ENCODE results near the gene CEP83.
"Not testable (repeated sequence)": the region's sequence is repeated elsewhere in the genome, so short reads cannot be mapped to it uniquely, and the experiment has no call there.

The CEP83 gene

GRCh38 chr12:94459728-94460615 is at the start of gene CEP83:
CEP83 (minus strand) TSS chr12:94459867; CDS start chr12:94412490, 47,377 bp downstream.
- in situ Hi-C loops (cut with HindIII; ENCODE audit: low sequenced_read_pairs), result no loop called here

GRCh38 chr12:94509317-94509716 is 49.6 kb upstream of the CEP83 start:
- in situ Hi-C loops (cut with HindIII; ENCODE audit: low sequenced_read_pairs), result loop anchor here (25.0 kb wide), 1 partner anchor 372 kb away; the partner anchor contains the start of gene PLXNC1

- in situ Hi-C loops (cut with HindIII; ENCODE audit: low sequenced_read_pairs), result loop anchor here (25.0 kb wide), 1 partner anchor 370 kb away; the partner anchor contains the start of gene PLXNC1
These were observed 47.8 kb upstream of the CEP83 start for GRCh38 chr12:94507455-94507854.

- in situ Hi-C loops (cut with HindIII; ENCODE audit: low sequenced_read_pairs), result loop anchor here (25.0 kb wide), 1 partner anchor 367 kb away; the partner anchor contains the start of gene PLXNC1
These were observed 44.7 kb upstream of the CEP83 start for GRCh38 chr12:94504386-94504785.

- in situ Hi-C loops (cut with HindIII; ENCODE audit: low sequenced_read_pairs), result loop anchor here (25.0 kb wide), 1 partner anchor 366 kb away; the partner anchor contains the start of gene PLXNC1
These were observed 44.0 kb upstream of the CEP83 start for GRCh38 chr12:94503619-94504018.

GRCh38 chr12:94500831-94501567 is 41.3 kb upstream of the CEP83 start:
- in situ Hi-C loops (cut with HindIII; ENCODE audit: low sequenced_read_pairs), result loop anchor here (25.0 kb wide), 1 partner anchor 364 kb away; the partner anchor contains the start of gene PLXNC1

GRCh38 chr12:94498698-94499097 is 39.0 kb upstream of the CEP83 start:
- in situ Hi-C loops (cut with HindIII; ENCODE audit: low sequenced_read_pairs), result no loop called here

- in situ Hi-C loops (cut with HindIII; ENCODE audit: low sequenced_read_pairs), result no loop called here
These were observed 38.4 kb upstream of the CEP83 start for GRCh38 chr12:94498073-94498472.

- in situ Hi-C loops (cut with HindIII; ENCODE audit: low sequenced_read_pairs), result no loop called here
These were observed 35.9 kb upstream of the CEP83 start for GRCh38 chr12:94495445-94496115.

GRCh38 chr12:94491489-94491888 is 31.8 kb upstream of the CEP83 start:
- in situ Hi-C loops (cut with HindIII; ENCODE audit: low sequenced_read_pairs), result no loop called here

GRCh38 chr12:94488463-94488862 is 28.8 kb upstream of the CEP83 start:
- in situ Hi-C loops (cut with HindIII; ENCODE audit: low sequenced_read_pairs), result no loop called here

GRCh38 chr12:94481734-94482133 is 22.1 kb upstream of the CEP83 start:
- in situ Hi-C loops (cut with HindIII; ENCODE audit: low sequenced_read_pairs), result no loop called here

GRCh38 chr12:94469522-94469921 is 9.9 kb upstream of the CEP83 start:
- in situ Hi-C loops (cut with HindIII; ENCODE audit: low sequenced_read_pairs), result no loop called here

GRCh38 chr12:94460616-94460959 is 921 bp upstream of the CEP83 start:
- in situ Hi-C loops (cut with HindIII; ENCODE audit: low sequenced_read_pairs), result no loop called here

GRCh38 chr12:94458877-94459727 is 565 bp downstream of the CEP83 start:
- in situ Hi-C loops (cut with HindIII; ENCODE audit: low sequenced_read_pairs), result no loop called here

GRCh38 chr12:94457311-94457710 is 2.4 kb downstream of the CEP83 start:
- in situ Hi-C loops (cut with HindIII; ENCODE audit: low sequenced_read_pairs), result no loop called here

- in situ Hi-C loops (cut with HindIII; ENCODE audit: low sequenced_read_pairs), result not testable (repeated sequence)
These were observed 5.3 kb downstream of the CEP83 start for GRCh38 chr12:94454318-94454717.

GRCh38 chr12:94445662-94446061 is 14.0 kb downstream of the CEP83 start:
- in situ Hi-C loops (cut with HindIII; ENCODE audit: low sequenced_read_pairs), result no loop called here

- in situ Hi-C loops (cut with HindIII; ENCODE audit: low sequenced_read_pairs), result no loop called here
These were observed 22.4 kb downstream of the CEP83 start for GRCh38 chr12:94437303-94437702.

GRCh38 chr12:94435511-94435927 is 24.1 kb downstream of the CEP83 start:
- in situ Hi-C loops (cut with HindIII; ENCODE audit: low sequenced_read_pairs), result no loop called here

Data from DLD1 (cell line).